Panc1 (cell line): ENCODE data around the gene ART5. TPM values are rescaled to one million over a fixed set of nuclear protein-coding genes. Genes with fewer than 3 reads are reported as not detected.

Source experiments
- ATAC-seq: fragments of 200-7000 bp; cut with Tn5 transposase; 2 replicates; pipeline ENCODE4 v1.9.1; 2020; ENCODE audit warnings: mild to moderate bottlenecking, moderate library complexity
- BruUV-seq: library from RNA; stranded (reverse); fragments of 400-500 nt; replicated peaks from 2 replicates; lab custom pipeline; 2021; lab: Mats Ljungman, UMichigan
- CTCF ChIA-PET: fragments of 300-600 bp; sonication (Branson Sonifier 250); formaldehyde crosslinking; loops from one replicate; lab custom pipeline; 2022; ENCODE audit warnings: antibody characterized with exemption; lab: Charles Lee
- POLR2A ChIA-PET: fragments of 300-600 bp; sonication (Branson Sonifier 250); formaldehyde crosslinking; loops from one replicate; lab custom pipeline; 2022; ENCODE audit warnings: antibody characterized with exemption; lab: Charles Lee
- DNase-seq: peaks from one replicate; pipeline ENCODE4 v3.0.0-alpha.2; 2010; ENCODE audit warnings: low read depth, low spot score
- H3K27ac ChIP-seq: 2 replicates; pipeline ENCODE4 v1.5.1; 2011; ENCODE audit warnings: mild to moderate bottlenecking, low read length, inconsistent platforms
- H3K27me3 ChIP-seq: fragments of 200-500 bp; sonication (Bioruptor generic); 2 replicates; pipeline ENCODE4 v1.6.0; 2014; ENCODE audit warnings: low read length, inconsistent platforms; ENCODE audit not compliant: control insufficient read depth, insufficient read depth
- H3K36me3 ChIP-seq: fragments of 200-500 bp; sonication (Bioruptor generic); 2 replicates; pipeline ENCODE4 v1.5.1; 2014; ENCODE audit warnings: inconsistent platforms, mild to moderate bottlenecking, low read length, moderate library complexity; ENCODE audit not compliant: control insufficient read depth, insufficient read depth
- H3K4me1 ChIP-seq: 2 replicates; pipeline ENCODE4 v1.5.1; 2011; ENCODE audit warnings: inconsistent platforms, mild to moderate bottlenecking, low read length, moderate library complexity; ENCODE audit not compliant: control insufficient read depth, insufficient read depth
- H3K4me3 ChIP-seq, 2 experiments: 2 replicates each; pipeline ENCODE4 v1.5.1; 2011 to 2012; ENCODE audit warnings: low read depth in 2 of 2, low read length in 2 of 2, mild to moderate bottlenecking in 2 of 2, inconsistent platforms in 1 of 2, moderate library complexity in 1 of 2
- H3K9me3 ChIP-seq: fragments of 200-500 bp; sonication (Bioruptor generic); 2 replicates; pipeline ENCODE4 v1.5.1; 2014; ENCODE audit warnings: low read depth, mild to moderate bottlenecking, inconsistent platforms, low read length, moderate library complexity; ENCODE audit not compliant: control insufficient read depth, insufficient read depth
- POLR2AphosphoS5 ChIP-seq: IDR thresholded peaks from 2 replicates; pipeline ENCODE4 v1.6.1; 2012; ENCODE audit warnings: mild to moderate bottlenecking, low read depth, low read length, moderate library complexity
- in situ Hi-C: cut with HindIII; loops from 2 replicates; pipeline ENCODE4 v1.10.0; 2016; ENCODE audit warnings: low sequenced_read_pairs, low pct_unique_long_range_greater_than_20kb
- intact Hi-C: fragments of 100-400 bp; cut with micrococcal nuclease; formaldehyde crosslinking; loops from one replicate; pipeline ENCODE4 v1.10.0; 2022; ENCODE audit not compliant: unreplicated experiment
- total RNA-seq: library from RNA; stranded (reverse); gene quantifications from one replicate; pipeline ENCODE4 v1.2.1, GENCODE V29; 2021; ENCODE audit not compliant: unreplicated experiment
- TF ChIP-seq, protein P1 (sequence below): fragments of 450-650 bp; IDR thresholded peaks from 2 replicates; pipeline ENCODE4 v1.5.1; 2017; ENCODE audit warnings: mild to moderate bottlenecking
- TF ChIP-seq, protein P2 (sequence below), 2 experiments: IDR thresholded peaks; 2 replicates each; pipeline ENCODE4 v1.6.1; 2011 to 2012; ENCODE audit warnings: low read depth in 2 of 2, control low read depth in 1 of 2, low read length in 1 of 2, mild to moderate bottlenecking in 1 of 2, moderate library complexity in 1 of 2; ENCODE audit not compliant: insufficient read depth in 1 of 2

ART5 gene
- total RNA-seq, 1 experiment from 2014 or later: 12.8 TPM

DNA sequence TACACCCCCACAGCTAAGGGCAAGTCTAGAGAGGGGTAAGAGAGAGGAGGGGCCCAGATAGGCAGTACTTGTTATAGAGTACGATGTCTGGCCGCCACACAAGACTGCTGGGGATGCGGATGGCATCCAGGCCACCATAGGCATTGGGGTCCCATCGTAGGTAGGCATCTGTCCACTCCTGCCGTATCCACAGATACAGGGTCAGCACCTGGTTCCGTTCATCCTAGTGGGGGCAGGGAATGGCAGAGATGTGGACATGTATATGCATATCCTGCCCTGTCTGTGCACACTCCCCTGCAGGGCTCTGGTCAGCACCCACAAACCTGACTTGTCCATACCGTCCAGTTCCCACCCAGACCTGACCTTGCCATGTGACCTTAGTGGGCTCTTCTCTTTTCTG lies 27.3 kb upstream of the ART5 start:
- Histone ChIP-seq H3K27ac (no peak overlapping the region), H3K4me1 (no peaks in the 10 kb centered on the region), H3K27me3 (no peaks in the 10 kb centered on the region), H3K9me3 (no peaks in the 10 kb centered on the region), H3K4me3 (no peak overlapping the region), H3K36me3 (peaks cover 12% of the 10 kb centered on the region)
- DNase-seq (no peak), ATAC-seq (no peak)
- TF ChIP-seq, protein P1, sequence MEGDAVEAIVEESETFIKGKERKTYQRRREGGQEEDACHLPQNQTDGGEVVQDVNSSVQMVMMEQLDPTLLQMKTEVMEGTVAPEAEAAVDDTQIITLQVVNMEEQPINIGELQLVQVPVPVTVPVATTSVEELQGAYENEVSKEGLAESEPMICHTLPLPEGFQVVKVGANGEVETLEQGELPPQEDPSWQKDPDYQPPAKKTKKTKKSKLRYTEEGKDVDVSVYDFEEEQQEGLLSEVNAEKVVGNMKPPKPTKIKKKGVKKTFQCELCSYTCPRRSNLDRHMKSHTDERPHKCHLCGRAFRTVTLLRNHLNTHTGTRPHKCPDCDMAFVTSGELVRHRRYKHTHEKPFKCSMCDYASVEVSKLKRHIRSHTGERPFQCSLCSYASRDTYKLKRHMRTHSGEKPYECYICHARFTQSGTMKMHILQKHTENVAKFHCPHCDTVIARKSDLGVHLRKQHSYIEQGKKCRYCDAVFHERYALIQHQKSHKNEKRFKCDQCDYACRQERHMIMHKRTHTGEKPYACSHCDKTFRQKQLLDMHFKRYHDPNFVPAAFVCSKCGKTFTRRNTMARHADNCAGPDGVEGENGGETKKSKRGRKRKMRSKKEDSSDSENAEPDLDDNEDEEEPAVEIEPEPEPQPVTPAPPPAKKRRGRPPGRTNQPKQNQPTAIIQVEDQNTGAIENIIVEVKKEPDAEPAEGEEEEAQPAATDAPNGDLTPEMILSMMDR: no peak
- TF ChIP-seq, protein P2, sequence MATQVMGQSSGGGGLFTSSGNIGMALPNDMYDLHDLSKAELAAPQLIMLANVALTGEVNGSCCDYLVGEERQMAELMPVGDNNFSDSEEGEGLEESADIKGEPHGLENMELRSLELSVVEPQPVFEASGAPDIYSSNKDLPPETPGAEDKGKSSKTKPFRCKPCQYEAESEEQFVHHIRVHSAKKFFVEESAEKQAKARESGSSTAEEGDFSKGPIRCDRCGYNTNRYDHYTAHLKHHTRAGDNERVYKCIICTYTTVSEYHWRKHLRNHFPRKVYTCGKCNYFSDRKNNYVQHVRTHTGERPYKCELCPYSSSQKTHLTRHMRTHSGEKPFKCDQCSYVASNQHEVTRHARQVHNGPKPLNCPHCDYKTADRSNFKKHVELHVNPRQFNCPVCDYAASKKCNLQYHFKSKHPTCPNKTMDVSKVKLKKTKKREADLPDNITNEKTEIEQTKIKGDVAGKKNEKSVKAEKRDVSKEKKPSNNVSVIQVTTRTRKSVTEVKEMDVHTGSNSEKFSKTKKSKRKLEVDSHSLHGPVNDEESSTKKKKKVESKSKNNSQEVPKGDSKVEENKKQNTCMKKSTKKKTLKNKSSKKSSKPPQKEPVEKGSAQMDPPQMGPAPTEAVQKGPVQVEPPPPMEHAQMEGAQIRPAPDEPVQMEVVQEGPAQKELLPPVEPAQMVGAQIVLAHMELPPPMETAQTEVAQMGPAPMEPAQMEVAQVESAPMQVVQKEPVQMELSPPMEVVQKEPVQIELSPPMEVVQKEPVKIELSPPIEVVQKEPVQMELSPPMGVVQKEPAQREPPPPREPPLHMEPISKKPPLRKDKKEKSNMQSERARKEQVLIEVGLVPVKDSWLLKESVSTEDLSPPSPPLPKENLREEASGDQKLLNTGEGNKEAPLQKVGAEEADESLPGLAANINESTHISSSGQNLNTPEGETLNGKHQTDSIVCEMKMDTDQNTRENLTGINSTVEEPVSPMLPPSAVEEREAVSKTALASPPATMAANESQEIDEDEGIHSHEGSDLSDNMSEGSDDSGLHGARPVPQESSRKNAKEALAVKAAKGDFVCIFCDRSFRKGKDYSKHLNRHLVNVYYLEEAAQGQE (IDR thresholded peaks at IDR 0.05; ENCODE audit: insufficient read depth in 1 of 2, low read depth in 2 of 2, low read length in 1 of 2): no peak
- TF ChIP-seq POLR2AphosphoS5: peak; percentile 39; the same call in 1 of the 2 replicates
- intact Hi-C loops: no loop called here
- ChIA-PET CTCF (no interaction called here), POLR2A (no interaction called here)
- BruUV-seq: no TSS peak
- in situ Hi-C loops: no loop called here

DNA sequence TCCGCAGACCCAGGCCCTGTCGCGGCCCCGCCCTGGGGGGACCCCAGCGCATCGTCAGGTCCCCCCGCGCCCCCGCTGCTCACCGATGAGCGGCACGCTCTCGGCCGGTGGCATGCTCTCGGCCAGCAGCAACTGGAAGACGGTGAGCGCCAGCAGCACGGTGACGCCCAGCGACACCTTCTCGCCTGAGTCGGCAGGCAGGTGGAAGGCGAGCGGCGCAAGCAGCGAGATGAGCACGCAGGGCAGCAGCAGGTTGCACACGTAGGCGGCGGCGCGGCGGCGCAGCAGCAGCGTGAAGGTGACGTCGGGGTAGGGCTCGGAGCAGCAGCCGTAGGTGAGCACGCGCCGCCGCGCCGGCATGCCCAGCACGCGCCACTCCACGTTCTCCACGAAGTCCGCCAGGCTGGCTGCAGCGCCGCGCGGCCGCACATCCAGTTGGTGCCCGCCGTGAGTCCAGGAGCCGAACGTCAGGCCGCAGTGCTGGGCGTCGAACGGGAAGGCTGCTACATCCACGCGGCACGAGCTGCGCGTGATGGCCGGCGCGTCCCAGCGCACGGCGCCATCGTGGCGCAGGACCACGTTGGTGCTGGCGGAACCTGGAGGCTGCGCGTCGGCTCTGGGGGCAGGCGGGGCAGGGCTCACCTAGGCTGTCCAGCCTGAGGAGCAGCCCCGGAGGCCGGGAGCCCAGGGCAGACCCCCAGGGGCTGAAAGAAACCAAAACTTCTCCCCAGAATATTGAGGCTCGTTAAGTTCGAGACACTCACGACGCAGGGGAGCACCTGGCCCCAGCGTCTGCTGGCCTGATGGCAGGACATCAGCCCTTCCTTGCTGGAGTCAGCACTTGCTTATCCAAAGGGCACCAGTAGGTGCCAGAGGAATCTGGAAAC lies 25.6 kb upstream of the ART5 start:
- H3K4me1 ChIP-seq: no peaks in the 10 kb centered on the region
- TF ChIP-seq, protein P2 (IDR thresholded peaks at IDR 0.05; ENCODE audit: insufficient read depth in 1 of 2, low read depth in 2 of 2, low read length in 1 of 2): 0 out of 4 replicates have a peak, but pooled peaks of 1 of the 2 experiments have one; percentile 11
- TF ChIP-seq, protein P1: no peak
- no peak overlapping the region for H3K27ac ChIP-seq
- H3K9me3 ChIP-seq: no peaks in the 10 kb centered on the region
- peaks cover 7% of the 10 kb centered on the region for H3K36me3 ChIP-seq
- no peaks in the 10 kb centered on the region for H3K27me3 ChIP-seq
- ATAC-seq: no peak
- CTCF ChIA-PET: no interaction called here
- intact Hi-C loops: no loop called here
- POLR2A ChIA-PET: no interaction called here
- no peak overlapping the region for H3K4me3 ChIP-seq
- no peak for DNase-seq
- no TSS peak for BruUV-seq
- in situ Hi-C loops: no loop called here
